NCI-H2196 treated with DMSO at 0.1 percent for 48 hours (cell line): ENCODE results near the gene ADSS1.
A peak's percentile ranks its signal among the peaks of the same experiment; 100 is the strongest.

ENCODE experiments used
- DNase-seq: peaks from one replicate; lab custom pipeline; 2025; ENCODE audit not compliant: unreplicated experiment; lab: John Stamatoyannopoulos, UW

Gene ADSS1

GRCh38 chr14:104766256-104766862, 42.3 kb downstream of the ADSS1 start:
- no peak for DNase-seq

- DNase-seq, result no peak
Measured at GRCh38 chr14:104766863-104767633, 43.0 kb downstream of the ADSS1 start.

GRCh38 chr14:104767634-104767918, 43.5 kb downstream of the ADSS1 start:
- no peak for DNase-seq

GRCh38 chr14:104768437-104769323, 44.7 kb downstream of the ADSS1 start:
- peak; percentile 27 for DNase-seq

GRCh38 chr14:104769324-104770071, 45.5 kb downstream of the ADSS1 start:
- no peak for DNase-seq

GRCh38 chr14:104770072-104770579, 46.1 kb downstream of the ADSS1 start:
- no peak for DNase-seq

GRCh38 chr14:104770851-104771272, 46.8 kb downstream of the ADSS1 start:
- DNase-seq, result no peak

GRCh38 chr14:104771374-104771773, 47.3 kb downstream of the ADSS1 start:
- DNase-seq, result no peak

GRCh38 chr14:104771918-104772706, 48.1 kb downstream of the ADSS1 start:
- DNase-seq, result no peak

GRCh38 chr14:104772707-104773504, 48.9 kb downstream of the ADSS1 start:
- DNase-seq, result no peak

- no peak for DNase-seq
Measured at GRCh38 chr14:104773505-104774452, 49.8 kb downstream of the ADSS1 start.

- no peak for DNase-seq
Measured at GRCh38 chr14:104774453-104775072, 50.5 kb downstream of the ADSS1 start.

GRCh38 chr14:104775073-104775489, 51.1 kb downstream of the ADSS1 start:
- no peak for DNase-seq

GRCh38 chr14:104776481-104776880, 52.5 kb downstream of the ADSS1 start:
- no peak for DNase-seq

GRCh38 chr14:104776961-104777807, 53.2 kb downstream of the ADSS1 start:
- DNase-seq, result no peak

- no peak for DNase-seq
Measured at GRCh38 chr14:104777808-104778249, 53.8 kb downstream of the ADSS1 start.
